GM19324 (cell line): Measurements from ENCODE around the gene HOXB5.

Experiments used
- ATAC-seq: cut with Tn5 transposase; IDR thresholded peaks from one replicate; pipeline ENCODE4 v1.9.1; 2021; ENCODE audit warnings: mild to moderate bottlenecking, moderate library complexity; ENCODE audit not compliant: unreplicated experiment, low FRiP score

HOXB5 gene

GRCh38 chr17:48605991-48606891 lies 12.7 kb upstream of the HOXB5 start:
- no peak for ATAC-seq

DNA sequence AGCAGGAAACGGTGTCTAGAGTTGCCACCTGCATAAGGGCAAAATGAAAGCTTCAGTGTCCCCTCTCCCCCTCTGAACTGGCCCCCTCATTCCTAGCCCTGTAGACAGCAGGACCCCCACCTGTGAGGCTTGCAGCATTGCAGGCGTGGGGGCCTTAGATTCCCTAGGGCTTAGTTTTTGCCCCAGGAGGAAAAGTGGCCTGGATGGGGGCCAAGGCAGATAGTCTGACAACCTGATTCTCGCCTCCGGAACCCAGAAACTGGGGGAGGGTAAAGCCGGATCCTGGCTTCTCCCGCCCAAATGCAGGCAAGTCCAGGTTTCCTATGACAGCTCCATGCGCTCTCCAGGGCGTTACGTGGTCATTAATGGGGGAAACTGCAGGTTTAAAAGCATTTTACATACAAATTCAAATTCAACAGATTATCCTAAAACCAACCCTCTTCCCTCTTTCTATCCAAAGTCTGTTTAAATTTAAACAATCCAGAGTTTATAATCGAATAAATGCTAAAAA lies 11.9 kb upstream of the HOXB5 start:
- no peak for ATAC-seq

- no peak for ATAC-seq
These were observed 11.3 kb upstream of the HOXB5 start, which contains the start of gene HOXB6 for GRCh38 chr17:48604770-48605329. Gene HOXB6 (minus strand): TSS chr17:48604986. CDS start chr17:48598150, 6,836 bp downstream.

- ATAC-seq = no peak
These were observed 10.6 kb upstream of the HOXB5 start for GRCh38 chr17:48603959-48604769.

- no peak for ATAC-seq
These were observed 8.2 kb upstream of the HOXB5 start for GRCh38 chr17:48601539-48602425.

DNA sequence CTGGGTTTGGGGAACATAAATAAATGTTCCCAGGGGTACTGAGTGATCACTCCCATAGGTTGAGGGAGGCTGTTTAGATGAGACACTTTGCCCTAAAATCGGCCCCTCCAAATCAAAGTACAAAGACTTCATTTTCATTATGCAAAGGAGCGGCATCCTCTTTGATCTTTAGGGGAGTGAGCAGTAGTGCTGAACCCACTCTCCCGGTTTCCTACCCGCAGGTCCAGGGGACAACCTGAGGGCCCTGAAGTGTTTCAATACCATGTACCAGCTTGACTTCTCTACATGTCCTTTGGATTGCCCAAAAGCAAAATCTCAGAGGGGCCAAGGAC lies 7.6 kb upstream of the HOXB5 start:
- no peak for ATAC-seq

DNA sequence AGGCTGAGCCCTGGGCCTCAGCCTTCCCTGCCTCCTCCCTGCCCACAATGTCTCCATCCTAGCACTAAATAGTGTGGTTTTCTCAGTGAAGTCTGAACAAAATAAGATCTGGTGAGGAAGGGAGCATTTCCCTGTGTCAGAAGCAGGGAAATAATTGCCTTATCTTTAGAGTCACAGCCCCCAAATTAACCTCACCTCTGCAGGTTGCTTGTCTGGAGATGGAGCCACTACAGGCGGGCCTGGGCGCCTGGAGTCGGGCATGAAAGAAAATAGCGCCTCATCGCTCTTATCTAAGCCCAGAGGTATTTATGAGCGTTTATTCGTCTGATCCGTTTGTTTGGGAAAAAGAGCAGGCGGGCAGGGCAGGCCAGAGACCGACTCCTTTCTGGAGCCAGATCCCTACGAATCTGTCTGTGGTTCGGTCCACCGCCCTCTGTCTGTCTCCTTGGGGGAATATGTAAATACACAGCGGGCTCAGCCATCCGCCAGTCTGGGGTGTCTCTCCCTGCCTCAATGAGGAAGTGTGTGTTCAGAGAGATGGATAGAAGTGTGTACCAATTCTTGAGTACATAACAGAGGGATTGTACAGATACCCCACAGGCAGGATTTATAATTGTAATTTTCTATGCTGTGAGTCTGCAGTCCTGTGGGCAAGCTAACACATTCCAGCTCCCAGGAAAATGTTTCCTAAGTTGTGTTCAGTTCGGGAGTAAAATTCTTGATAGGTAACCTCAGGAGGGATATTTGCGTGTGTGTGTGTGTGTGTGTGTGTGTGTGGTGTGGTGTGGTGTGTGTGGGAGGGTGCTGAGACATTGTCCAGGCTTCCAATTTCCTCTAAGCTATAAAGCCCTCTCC lies 6.9 kb upstream of the HOXB5 start:
- ATAC-seq = no peak

GRCh38 chr17:48599354-48599753 lies 5.8 kb upstream of the HOXB5 start:
- no peak for ATAC-seq

- ATAC-seq = no peak
These were observed 5.2 kb upstream of the HOXB5 start for GRCh38 chr17:48598736-48599135.

GRCh38 chr17:48597778-48598631 lies 4.4 kb upstream of the HOXB5 start:
- peak; percentile 49 for ATAC-seq

GRCh38 chr17:48597528-48597777 lies 3.9 kb upstream of the HOXB5 start:
- ATAC-seq = no peak

DNA sequence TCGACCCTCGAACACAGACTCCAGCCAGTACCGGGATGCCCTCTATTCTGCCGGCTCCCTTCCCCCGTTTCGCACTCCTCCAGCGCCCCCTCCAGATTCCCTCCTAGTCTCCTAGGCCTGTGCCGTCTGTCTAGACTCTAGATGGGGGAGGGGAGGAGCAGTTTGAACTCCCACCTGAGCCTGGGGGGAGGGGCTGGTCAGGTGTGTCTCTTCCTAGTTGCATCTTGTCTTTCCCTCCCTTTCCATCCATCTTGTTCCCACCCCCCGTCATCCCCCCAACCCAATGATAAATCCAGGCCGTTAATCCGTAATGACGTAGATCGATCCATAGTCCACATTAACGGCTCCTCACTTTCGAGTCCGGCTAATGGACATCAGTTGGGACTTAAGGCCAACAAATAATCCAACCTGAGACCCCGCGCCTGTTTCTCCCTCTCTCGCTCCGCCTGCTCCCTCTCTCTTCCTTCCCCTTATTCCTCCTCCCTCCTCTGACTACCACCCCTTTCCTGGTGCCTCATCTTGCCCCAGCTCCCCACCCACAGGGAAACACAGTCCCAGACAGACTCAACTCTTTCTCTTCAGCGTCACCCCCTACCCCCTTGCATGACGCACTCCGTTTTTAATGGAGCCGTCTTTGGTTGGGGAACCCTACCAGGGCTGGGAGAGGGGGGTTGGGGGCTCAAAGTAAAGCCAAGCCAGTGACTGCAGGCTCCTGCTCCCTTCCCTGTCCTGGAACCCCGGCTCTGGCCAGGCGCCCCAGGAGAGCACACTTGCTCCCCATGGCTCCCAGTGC lies 3.4 kb upstream of the HOXB5 start:
- ATAC-seq = no peak

DNA sequence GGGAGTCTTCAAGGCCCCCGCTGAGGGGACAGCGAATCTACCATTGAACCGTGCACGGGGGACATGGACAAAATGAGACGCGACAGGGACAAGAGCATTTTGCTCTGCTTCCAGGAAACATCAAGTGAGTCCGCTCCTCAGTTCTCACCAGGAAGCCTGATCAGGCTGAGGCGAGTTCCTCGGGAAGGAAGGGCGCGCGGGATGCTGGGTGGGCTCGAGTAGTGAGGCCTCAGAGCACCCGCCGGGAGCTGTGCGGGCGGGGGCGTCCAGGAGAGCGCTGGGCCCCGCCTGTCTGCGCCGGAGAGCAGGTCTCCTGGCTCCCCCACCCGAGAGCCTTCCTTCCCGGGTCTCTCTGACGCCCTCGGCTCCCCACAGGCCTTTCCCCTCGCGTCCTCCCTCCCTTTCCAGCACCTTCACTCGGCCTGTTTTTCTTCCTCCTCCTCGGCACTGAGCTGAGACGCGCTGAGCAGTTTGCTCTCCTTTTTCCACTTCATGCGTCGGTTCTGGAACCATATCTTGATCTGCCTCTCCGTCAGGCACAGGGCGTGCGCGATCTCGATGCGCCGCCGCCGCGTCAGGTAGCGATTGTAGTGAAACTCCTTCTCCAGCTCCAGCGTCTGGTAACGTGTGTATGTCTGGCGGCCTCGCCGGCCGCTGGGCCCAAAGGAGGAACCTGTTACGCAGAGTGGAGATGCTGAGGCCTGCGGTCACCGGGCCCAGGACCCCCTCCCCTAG lies 2.6 kb upstream of the HOXB5 start:
- no peak for ATAC-seq

- ATAC-seq = no peak
These were observed 1.9 kb upstream of the HOXB5 start for GRCh38 chr17:48595278-48595999.

DNA sequence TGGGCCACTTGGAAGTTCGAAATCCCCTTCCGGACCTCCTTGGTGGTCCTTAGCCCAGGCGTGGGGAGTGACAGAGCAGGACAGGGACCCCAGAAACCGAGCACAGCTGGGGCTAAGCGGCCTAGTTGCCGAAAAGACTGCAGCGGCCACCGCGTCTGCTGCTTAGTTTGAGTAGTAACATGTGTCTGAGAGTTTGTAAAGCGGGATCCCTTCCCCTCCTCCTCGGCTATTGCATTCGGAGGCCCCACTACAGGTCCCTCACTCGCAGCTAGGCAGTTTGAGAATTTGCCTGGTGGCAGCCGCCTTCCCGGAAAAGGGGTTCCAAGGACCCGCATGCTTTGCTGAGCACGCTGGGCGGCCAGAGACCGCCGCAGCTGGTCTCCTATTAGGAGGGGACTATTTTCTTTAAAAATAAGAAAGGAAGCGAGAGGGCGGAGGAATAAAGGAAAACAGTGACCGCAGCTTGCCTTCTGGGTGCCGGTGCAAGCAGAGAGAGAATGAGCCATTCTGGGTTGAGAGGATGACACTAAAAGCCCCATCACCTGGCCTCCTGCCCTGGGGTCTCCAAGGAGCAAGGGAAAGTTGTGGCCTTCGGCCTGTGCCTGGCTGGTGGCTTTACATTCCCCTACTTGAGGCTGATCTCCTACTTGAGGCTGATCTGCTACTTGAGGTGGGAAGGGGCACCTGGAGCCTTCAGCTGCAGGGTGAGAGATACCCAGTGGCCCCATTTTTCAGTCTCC lies 1.1 kb upstream of the HOXB5 start:
- no peak for ATAC-seq
